ENCODE measurements around the gene SAP30BP.

SAP30BP gene

DNA sequence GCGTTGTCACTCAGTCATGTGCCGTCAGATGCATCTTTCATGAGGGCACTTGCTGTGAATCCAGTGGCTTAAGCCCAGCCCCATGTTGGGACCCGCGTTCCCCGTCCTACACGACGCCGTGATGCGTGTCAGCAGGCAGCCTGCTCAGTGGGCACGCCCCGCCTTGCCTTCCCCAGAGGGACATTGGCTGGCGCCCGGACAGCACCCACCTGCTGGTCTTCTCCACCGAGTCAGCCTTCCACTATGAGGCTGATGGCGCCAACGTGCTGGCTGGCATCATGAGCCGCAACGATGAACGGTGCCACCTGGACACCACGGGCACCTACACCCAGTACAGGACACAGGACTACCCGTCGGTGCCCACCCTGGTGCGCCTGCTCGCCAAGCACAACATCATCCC lies 62.9 kb downstream of the SAP30BP start:
- peaks cover 41% of the 10 kb centered on the region; the same call in 1 of the 2 replicates for H3K27me3 ChIP-seq (ENCODE audit: insufficient read depth, low read depth)
- H3K27ac ChIP-seq = no peak overlapping the region
- TF ChIP-seq, protein P1, sequence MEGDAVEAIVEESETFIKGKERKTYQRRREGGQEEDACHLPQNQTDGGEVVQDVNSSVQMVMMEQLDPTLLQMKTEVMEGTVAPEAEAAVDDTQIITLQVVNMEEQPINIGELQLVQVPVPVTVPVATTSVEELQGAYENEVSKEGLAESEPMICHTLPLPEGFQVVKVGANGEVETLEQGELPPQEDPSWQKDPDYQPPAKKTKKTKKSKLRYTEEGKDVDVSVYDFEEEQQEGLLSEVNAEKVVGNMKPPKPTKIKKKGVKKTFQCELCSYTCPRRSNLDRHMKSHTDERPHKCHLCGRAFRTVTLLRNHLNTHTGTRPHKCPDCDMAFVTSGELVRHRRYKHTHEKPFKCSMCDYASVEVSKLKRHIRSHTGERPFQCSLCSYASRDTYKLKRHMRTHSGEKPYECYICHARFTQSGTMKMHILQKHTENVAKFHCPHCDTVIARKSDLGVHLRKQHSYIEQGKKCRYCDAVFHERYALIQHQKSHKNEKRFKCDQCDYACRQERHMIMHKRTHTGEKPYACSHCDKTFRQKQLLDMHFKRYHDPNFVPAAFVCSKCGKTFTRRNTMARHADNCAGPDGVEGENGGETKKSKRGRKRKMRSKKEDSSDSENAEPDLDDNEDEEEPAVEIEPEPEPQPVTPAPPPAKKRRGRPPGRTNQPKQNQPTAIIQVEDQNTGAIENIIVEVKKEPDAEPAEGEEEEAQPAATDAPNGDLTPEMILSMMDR (conservative IDR thresholded peaks at IDR 0.05; ENCODE audit: low read depth, low read length) = no peak
- no peaks in the 10 kb centered on the region for H4K20me1 ChIP-seq (ENCODE audit: insufficient read depth)
- no peak overlapping the region for H3K4me2 ChIP-seq
- H3K79me2 ChIP-seq (ENCODE audit: insufficient read depth, low read depth) = no peaks in the 10 kb centered on the region
- no peak overlapping the region for H3K9ac ChIP-seq
- H3K4me1 ChIP-seq (ENCODE audit: low read depth, poor library complexity, severe bottlenecking) = peaks cover 5% of the 10 kb centered on the region
- H3K36me3 ChIP-seq (ENCODE audit: insufficient read depth) = no peaks in the 10 kb centered on the region
- no peak overlapping the region for H2AFZ ChIP-seq (ENCODE audit: low read depth)
- no peak overlapping the region for H3K4me3 ChIP-seq (IDR thresholded peaks at IDR 0.05; ENCODE audit: insufficient read depth, low read depth, low read length)

DNA sequence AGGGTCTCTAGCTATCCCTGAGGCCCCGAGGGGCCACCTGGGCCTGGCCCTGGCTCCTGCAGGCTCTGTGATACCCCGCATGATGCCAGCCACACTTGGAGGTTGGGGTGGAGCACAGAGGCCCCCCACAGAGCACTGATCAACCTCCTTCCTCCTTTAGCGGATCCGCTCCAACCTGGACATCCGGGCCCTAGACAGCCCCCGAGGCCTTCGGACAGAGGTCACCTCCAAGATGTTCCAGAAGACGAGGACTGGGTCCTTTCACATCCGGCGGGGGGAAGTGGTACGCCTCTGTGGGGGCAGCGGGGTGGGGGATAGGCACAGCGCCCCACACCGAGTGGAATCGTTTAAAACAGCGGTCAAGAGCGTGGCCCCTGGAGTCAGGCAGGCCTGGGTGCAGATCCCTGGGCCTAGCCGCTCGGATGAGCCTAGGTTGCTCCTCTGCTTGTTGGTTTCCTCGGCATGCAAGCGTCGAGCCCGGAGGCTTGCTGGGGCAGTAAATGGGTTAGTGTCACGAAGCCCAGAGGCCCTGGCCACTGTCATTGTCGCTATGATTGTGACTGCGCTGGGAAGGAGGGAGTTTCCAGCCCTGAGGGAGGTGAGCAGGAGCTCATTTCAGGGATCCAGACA lies 64.1 kb downstream of the SAP30BP start:
- H3K9ac ChIP-seq = no peak overlapping the region
- peaks cover 5% of the 10 kb centered on the region for H3K4me1 ChIP-seq (ENCODE audit: low read depth, poor library complexity, severe bottlenecking)
- TF ChIP-seq, protein P1 (conservative IDR thresholded peaks at IDR 0.05; ENCODE audit: low read depth, low read length) = no peak
- H3K27me3 ChIP-seq (ENCODE audit: insufficient read depth, low read depth) = peaks cover 30% of the 10 kb centered on the region; the same call in 1 of the 2 replicates
- H4K20me1 ChIP-seq (ENCODE audit: insufficient read depth) = no peaks in the 10 kb centered on the region
- H3K79me2 ChIP-seq (ENCODE audit: insufficient read depth, low read depth) = no peaks in the 10 kb centered on the region
- H3K27ac ChIP-seq = no peak overlapping the region
- H3K4me2 ChIP-seq = no peak overlapping the region
- no peaks in the 10 kb centered on the region for H3K36me3 ChIP-seq (ENCODE audit: insufficient read depth)
- H3K4me3 ChIP-seq (IDR thresholded peaks at IDR 0.05; ENCODE audit: insufficient read depth, low read depth, low read length) = no peak overlapping the region
- H2AFZ ChIP-seq (ENCODE audit: low read depth) = no peak overlapping the region

DNA sequence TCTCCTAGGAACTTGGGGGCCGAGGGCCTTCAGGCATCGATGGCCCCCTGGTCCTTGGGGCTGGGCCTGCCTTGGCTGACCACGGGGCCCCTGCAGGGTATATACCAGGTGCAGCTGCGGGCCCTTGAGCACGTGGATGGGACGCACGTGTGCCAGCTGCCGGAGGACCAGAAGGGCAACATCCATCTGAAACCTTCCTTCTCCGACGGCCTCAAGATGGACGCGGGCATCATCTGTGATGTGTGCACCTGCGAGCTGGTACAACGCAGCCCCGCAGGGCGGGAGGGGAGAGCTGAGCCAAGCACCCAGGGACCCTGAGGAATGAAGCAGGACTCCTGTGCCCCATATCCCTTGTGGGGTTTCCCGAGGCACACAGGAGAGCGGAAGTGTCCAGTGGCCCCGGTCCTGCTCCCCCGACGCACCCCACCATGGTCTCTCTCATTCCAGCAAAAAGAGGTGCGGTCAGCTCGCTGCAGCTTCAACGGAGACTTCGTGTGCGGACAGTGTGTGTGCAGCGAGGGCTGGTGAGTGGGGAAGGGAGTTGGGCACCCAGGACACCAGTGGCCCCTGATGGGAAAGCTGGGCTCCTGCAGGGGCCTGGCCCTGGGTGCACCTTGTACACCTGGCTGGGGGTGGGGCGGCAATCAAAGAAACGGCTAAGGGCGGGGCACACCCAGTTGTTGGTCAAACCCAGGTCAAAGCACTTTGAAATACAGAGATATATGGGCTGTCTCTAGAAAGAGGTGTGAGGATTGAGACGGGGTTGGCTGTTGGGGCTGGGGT lies 64.8 kb downstream of the SAP30BP start:
- Histone ChIP-seq H3K4me2 (no peak overlapping the region), H4K20me1 (ENCODE audit: insufficient read depth) (no peaks in the 10 kb centered on the region), H3K36me3 (ENCODE audit: insufficient read depth) (no peaks in the 10 kb centered on the region), H2AFZ (ENCODE audit: low read depth) (no peak overlapping the region), H3K27ac (no peak overlapping the region), H3K79me2 (ENCODE audit: insufficient read depth, low read depth) (no peaks in the 10 kb centered on the region), H3K27me3 (ENCODE audit: insufficient read depth, low read depth) (peaks cover 25% of the 10 kb centered on the region; the same call in 1 of the 2 replicates), H3K9ac (no peak overlapping the region), H3K4me1 (ENCODE audit: low read depth, poor library complexity, severe bottlenecking) (peaks cover 5% of the 10 kb centered on the region), H3K4me3 (IDR thresholded peaks at IDR 0.05; ENCODE audit: insufficient read depth, low read depth, low read length) (no peak overlapping the region)
- TF ChIP-seq, protein P1 (conservative IDR thresholded peaks at IDR 0.05; ENCODE audit: low read depth, low read length) = no peak

DNA sequence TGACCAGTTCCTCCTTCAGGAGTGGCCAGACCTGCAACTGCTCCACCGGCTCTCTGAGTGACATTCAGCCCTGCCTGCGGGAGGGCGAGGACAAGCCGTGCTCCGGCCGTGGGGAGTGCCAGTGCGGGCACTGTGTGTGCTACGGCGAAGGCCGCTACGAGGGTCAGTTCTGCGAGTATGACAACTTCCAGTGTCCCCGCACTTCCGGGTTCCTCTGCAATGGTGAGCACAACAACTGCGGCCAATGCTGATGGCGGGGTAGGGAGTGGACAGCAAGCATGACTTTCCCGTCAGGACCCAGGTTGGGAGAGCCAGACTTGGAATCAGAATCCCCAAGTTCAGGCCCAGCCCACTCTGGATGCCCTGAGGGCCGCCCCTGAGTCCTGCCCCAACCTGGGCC lies 66.3 kb downstream of the SAP30BP start:
- Histone ChIP-seq H3K4me1 (ENCODE audit: low read depth, poor library complexity, severe bottlenecking) (peaks cover 5% of the 10 kb centered on the region), H3K27ac (no peak overlapping the region), H3K9ac (no peak overlapping the region), H3K79me2 (ENCODE audit: insufficient read depth, low read depth) (no peaks in the 10 kb centered on the region), H4K20me1 (ENCODE audit: insufficient read depth) (no peaks in the 10 kb centered on the region), H3K27me3 (ENCODE audit: insufficient read depth, low read depth) (peaks cover 9% of the 10 kb centered on the region; the same call in 1 of the 2 replicates), H3K36me3 (ENCODE audit: insufficient read depth) (no peaks in the 10 kb centered on the region), H3K4me2 (no peak overlapping the region), H2AFZ (ENCODE audit: low read depth) (no peak overlapping the region), H3K4me3 (IDR thresholded peaks at IDR 0.05; ENCODE audit: insufficient read depth, low read depth, low read length) (no peak overlapping the region)
- TF ChIP-seq, protein P1 (conservative IDR thresholded peaks at IDR 0.05; ENCODE audit: low read depth, low read length) = no peak

All from KMS-11 (cell line).